GM23338 (cell line): ENCODE measurements around the gene ALDH3A2.

Source experiments
- EZH2phosphoT487 ChIP-seq: fragments of 200-600 bp; sonication (generic); IDR thresholded peaks from one replicate; pipeline ENCODE4 v1.8.1; 2018; ENCODE audit warnings: antibody characterized with exemption; ENCODE audit not compliant: unreplicated experiment
- POLR2AphosphoS5 ChIP-seq: IDR thresholded peaks from 2 replicates; pipeline ENCODE4 v1.6.1; 2016; ENCODE audit warnings: antibody characterized with exemption, low read depth
- TF ChIP-seq, protein P1 (sequence below), 2 experiments: fragments of 200-600 bp in 1 of 2; sonication (generic) in 1 of 2; conservative IDR thresholded peaks; 2 replicates each; pipeline versions ENCODE4 v1.5.1 to v1.6.1; 2016 to 2017; ENCODE audit warnings: antibody characterized with exemption in 2 of 2, low read depth in 2 of 2, mild to moderate bottlenecking in 2 of 2, moderate library complexity in 1 of 2
- TF ChIP-seq, protein P2 (sequence below): IDR thresholded peaks from 2 replicates; pipeline ENCODE4 v1.6.1; 2016; ENCODE audit warnings: antibody characterized with exemption

- TF ChIP-seq, protein P1, sequence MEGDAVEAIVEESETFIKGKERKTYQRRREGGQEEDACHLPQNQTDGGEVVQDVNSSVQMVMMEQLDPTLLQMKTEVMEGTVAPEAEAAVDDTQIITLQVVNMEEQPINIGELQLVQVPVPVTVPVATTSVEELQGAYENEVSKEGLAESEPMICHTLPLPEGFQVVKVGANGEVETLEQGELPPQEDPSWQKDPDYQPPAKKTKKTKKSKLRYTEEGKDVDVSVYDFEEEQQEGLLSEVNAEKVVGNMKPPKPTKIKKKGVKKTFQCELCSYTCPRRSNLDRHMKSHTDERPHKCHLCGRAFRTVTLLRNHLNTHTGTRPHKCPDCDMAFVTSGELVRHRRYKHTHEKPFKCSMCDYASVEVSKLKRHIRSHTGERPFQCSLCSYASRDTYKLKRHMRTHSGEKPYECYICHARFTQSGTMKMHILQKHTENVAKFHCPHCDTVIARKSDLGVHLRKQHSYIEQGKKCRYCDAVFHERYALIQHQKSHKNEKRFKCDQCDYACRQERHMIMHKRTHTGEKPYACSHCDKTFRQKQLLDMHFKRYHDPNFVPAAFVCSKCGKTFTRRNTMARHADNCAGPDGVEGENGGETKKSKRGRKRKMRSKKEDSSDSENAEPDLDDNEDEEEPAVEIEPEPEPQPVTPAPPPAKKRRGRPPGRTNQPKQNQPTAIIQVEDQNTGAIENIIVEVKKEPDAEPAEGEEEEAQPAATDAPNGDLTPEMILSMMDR (conservative IDR thresholded peaks at IDR 0.05; ENCODE audit: low read depth in 2 of 2) = no peak
- no peak for TF ChIP-seq POLR2AphosphoS5
- TF ChIP-seq EZH2phosphoT487 = no peak
- TF ChIP-seq, protein P2, sequence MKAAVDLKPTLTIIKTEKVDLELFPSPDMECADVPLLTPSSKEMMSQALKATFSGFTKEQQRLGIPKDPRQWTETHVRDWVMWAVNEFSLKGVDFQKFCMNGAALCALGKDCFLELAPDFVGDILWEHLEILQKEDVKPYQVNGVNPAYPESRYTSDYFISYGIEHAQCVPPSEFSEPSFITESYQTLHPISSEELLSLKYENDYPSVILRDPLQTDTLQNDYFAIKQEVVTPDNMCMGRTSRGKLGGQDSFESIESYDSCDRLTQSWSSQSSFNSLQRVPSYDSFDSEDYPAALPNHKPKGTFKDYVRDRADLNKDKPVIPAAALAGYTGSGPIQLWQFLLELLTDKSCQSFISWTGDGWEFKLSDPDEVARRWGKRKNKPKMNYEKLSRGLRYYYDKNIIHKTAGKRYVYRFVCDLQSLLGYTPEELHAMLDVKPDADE = no peak
These were observed 61.3 kb downstream of the ALDH3A2 start for GRCh38 chr17:19709841-19710240.
